ENCODE data around the gene ACKR4. TPM values are rescaled to one million over a fixed set of nuclear protein-coding genes. Genes with fewer than 3 reads are reported as not detected.
"Not testable (repeated sequence)": the region's sequence is repeated elsewhere in the genome, so short reads cannot be mapped to it uniquely, and the experiment has no call there.

The ACKR4 gene
- 1 to 10 TPM; 5.8 to 7.6 TPM for total RNA-seq
- long read RNA-seq, donor 1, partial matches to known transcripts, result 0 of 3 reads
- long read RNA-seq, donor 1, other reads (novel, unspliced or antisense), result 2 of 3 reads
- long read RNA-seq, donor 2, transcript ACKR4-201 (2 exons, 1,914 nt), result major isoform, 15 of 17 reads
- long read RNA-seq, donor 2, partial matches to known transcripts, result 2 of 17 reads
- long read RNA-seq, donor 2, other reads (novel, unspliced or antisense), result 0 of 17 reads

DNA sequence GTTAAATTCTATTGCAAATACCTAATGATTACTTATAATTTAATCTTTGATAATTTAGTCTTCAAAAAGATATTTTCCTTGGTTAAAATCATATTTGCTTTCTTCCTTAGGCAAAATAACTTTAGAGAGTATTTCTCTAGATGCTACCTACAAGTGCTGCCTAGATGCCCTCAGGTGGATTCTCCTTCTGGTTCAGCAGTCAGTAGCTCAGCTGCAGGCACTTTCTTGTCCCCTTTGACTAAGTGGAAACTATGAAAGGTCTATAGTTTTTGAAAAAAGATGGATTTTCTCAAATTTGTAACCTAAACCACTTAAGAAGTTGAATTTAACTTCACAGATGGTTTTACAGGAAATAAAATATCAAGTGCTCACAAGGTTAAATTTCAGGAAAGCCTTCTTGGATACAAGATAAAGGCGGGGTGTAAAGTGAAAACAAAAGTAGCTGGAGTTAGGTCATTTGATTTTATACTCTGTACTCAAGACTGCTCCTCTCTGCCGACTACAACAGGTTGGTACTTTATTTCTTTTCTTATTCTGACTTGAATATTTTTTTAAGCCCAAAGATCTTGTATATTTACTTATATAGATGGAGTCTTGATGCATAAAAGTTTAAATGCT is at the start of gene ACKR4:
TSS of gene ACKR4 (plus strand) at position 455 of the 618 bp plus-strand sequence. CDS start 3,128 bp downstream, outside the sequence.
- intact Hi-C loops (cut with DNase I), result no loop called here
- no peak for DNase-seq (ENCODE audit: low spot score)

DNA sequence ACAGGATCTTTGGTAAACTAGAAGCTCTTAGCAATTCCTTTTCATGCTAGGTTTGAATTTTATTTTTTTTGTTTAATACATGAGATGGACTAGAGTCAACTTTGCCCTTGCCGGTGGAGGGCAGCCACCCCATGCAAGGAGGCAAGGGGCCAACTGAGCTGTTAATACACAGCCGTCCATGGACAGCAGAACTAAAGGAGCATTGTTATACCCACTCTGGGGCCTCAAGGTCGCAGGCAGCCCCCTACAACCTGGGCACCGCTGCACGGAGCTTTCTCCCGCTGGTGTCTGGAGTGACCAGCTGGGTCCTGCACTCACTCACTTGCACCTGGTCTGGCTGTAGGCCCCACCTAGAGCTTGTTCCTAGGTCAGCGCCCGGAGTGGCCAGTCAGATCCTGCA is 47.9 kb upstream of the ACKR4 start:
- no peak for DNase-seq (ENCODE audit: low spot score)
- intact Hi-C loops (cut with DNase I), result no loop called here

DNA sequence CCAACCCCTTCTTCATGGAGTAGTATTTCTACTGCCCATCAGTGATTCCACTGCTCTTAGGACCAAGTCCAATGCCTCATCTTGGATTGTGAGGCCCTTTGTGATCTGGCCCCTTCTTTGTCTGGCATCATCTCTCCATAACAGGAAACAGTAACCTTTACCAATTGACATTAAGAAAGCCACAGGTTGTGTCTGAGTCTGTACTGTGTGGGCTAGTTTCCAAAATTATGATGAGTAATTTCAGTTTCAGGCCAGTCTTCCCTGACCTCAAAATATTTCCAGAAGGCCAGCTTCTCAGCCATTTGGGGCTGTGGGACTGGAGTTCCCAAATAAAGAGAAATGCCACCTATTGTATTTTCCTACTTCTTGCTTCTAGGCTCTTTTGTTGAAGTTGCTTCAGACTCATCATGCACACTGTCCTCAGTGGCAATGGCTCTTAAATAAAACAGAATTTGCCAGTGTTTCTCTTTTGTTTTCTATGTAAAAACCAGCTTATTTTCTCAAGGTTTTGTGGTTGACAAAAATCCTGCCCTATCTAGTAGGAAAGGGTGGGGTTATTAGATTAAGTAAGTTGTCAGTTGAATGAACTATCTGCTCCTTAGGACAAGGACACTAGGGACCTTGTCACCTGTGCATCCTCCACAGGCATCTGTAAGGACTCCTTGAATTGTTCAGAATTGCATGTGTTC is 47.0 kb upstream of the ACKR4 start:
- intact Hi-C loops (cut with DNase I), result no loop called here
- DNase-seq (ENCODE audit: low spot score), result no peak

DNA sequence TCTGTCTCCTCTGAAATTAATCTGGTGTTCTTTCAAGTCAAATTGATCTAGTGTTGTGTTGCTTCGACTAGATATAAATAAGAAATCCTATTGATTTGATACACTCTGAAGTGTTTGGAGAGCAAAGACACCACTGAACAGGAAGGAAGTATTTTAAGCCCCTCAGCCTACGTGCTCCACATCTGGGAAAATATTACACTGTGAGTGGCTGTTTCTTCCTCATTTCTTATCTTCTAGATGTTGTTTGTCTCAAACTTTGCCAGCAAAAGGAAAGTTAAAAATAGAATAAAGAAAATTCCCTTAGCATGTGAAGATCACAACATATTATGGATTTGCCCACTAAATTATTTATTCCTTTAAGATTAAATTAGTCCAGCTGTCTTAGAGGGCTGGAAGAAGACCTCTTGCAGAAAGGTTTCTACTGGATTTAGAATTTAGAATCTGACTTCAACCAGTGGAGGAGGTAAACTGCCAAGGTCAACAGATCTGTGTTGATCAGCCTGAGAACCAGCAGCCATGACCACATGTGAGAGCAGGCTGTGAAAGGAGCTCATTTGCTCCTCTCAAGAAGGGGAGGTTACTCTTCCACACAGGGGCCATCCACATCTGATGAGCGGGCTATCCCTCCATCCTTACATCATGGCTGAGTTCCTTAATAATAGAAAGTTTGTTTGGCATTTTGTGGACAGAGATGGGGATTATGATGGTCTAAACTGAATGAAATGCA is 46.3 kb upstream of the ACKR4 start:
- intact Hi-C loops (cut with DNase I), result no loop called here
- DNase-seq (ENCODE audit: low spot score), result no peak

DNA sequence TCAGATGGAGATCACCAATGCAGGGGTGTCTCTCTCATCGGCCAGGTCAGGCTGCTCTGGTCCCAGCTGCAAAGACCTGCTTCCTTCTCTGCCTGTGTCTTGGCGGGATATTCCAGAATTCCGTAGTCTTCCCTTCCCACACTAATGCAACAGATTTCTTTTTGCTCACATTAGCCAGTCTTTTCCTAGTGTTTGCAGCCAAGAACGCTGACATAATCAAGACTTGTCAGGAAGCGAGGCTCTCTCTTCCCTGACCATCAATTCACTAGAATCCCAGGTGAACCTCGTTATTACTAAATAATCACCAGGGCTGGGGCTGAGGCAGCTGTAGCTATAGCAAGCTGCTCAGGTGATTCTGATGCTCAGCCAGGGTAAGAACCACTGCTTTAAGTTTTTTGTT is 43.2 kb upstream of the ACKR4 start:
- intact Hi-C loops (cut with DNase I), result no loop called here
- DNase-seq (ENCODE audit: low spot score), result no peak

DNA sequence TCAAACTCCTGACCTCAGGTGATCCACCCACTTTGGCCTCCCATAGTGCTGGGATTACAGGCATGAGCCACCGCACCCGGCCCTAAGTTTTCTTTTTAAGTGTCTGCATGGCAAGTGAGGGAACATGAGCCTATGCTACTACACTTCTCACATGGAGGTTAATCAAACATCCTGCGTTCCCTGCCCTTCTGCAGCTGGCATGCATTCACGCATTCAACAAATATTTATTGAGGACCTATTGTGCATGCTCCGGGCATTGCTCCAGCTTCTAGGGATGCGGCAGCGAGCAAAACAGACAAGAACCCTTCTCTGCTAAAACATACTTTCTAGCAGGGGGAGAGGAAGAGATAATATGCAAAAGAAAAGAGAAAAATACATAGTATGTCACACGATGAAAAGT is 42.6 kb upstream of the ACKR4 start:
- intact Hi-C loops (cut with DNase I), result no loop called here
- no peak for DNase-seq (ENCODE audit: low spot score)

DNA sequence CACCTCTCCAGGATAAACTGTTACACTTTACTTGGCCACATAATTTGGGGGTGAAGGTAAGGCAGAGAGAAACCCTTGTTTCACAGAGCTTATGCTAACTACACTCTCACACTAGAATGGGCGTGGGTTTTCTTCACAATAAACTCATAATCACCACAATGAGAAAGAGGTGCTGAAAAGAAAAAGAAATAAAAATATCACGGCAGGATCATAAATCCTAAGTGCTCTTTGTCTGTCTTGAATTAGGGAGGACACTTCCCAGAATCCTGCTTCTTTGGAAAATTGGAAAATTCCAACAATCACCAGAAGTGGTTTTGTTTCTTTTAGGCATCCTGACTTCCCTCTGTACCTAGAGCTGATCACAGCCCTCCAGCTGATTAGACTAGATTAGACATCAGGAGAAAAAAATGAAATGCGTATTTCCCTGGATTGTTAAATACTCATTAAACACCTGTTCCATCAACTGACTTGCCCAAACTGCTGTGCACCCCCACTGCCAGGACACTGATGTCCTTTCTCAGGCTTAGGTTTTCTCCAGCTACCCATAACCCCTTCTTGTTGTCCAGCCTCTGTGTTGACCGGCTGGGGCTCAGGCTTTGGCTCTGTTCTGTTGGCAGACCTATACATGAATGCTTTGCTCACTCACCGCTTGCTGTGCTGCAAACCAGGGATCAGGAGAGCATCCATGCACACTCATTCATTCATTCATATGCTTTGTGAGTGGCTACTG is 41.6 kb upstream of the ACKR4 start:
- DNase-seq (ENCODE audit: low spot score), result no peak
- intact Hi-C loops (cut with DNase I), result no loop called here

DNA sequence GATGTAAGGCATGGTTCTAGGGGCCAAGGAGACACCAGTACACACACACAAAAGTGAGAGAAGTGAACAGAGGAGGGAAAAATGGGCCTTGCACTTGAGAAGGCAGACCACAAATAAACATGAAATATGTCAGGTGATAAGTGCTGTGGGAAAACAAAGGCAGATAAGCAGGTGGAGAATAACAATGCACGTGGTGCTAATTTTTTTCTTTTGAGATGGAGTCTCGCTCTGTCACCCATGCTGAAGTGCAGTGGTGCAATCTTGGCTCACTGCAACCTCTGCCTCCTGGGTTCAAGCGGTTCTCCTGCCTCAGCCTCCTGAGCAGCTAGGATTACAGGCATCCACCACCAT is 41.1 kb upstream of the ACKR4 start:
- DNase-seq (ENCODE audit: low spot score); intact Hi-C loops (cut with DNase I): not testable (repeated sequence)

DNA sequence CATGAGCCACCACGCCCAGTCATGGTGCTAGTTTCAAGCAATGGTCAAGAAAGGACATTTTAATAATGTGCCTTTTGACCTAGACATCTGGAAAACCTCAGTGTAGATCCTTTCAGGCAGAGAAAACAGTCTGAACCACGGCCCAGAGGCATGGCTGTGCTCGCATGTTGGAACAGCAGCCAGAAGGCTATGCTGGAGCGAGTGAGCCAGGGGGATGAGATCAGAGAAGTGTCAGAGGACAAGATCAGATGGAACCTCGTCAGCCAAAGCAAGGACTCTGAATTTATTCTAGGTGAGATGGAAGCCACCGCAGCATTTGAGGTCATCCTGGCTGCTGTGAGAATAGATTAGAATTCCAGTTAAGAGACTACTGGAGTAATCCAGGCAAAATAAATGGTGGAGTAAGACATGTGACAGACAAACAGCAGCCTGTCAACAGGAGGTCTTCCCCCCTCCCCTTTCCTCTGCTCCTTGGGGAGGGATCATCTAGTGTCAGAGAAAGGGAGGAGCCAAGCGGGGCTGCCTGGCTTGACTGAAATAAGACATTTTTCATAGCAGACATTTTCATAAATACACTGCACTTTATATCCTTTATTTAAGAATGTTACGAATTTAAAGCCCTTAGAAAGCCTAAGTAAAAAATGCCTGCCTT is 40.4 kb upstream of the ACKR4 start:
- peak; percentile 88 for DNase-seq (ENCODE audit: low spot score)
- intact Hi-C loops (cut with DNase I), result no loop called here

DNA sequence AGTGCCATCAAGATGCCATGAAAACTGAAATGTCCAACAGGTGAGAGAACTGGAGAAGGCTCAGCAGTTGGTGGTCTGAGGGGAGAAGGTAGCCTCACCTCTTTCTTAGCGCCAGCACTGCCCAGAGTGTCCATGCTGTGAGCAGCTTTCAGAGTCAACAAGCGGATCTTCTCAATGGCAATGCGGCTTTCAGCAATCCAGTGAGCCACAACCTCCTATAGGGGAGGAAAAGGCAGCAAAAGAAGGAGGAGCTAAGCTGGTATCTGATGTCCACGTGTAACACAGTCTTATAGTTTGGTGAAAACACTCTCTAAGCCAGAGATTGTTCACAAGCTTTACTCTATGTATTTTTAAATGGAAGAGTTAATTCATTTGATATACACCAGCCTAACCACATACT is 36.1 kb upstream of the ACKR4 start:
- DNase-seq (ENCODE audit: low spot score), result no peak
- intact Hi-C loops (cut with DNase I), result no loop called here

DNA sequence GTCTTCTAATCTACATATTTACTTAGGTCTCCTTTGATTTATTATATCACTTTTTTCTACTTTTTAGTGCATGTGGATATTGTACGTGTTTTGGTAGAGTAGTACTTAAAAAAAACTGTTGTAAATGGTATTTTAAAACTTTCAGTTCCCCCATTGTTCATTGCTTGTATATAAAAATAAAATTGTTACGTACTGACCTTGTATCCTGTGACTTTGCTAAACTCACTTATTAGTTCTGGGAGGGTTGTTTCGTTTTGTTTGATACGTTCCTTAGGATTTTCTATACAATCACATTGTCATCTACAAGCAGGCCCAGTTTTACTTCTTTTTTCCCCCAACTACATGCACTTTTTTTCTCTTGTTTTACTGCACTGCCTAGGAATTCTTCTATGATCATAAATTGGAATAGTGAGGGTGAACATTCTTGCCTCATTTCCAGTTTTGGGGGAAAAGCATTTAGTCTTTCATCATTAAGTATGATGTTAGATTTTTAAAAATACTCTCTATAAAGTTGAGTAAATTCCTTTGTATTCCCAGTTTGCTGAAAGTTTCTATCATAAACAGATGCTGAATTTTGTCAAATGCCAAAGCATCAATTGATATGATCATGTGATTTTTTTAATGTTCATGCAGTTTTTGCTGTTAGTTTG is 33.5 kb upstream of the ACKR4 start:
- intact Hi-C loops (cut with DNase I), result no loop called here
- DNase-seq (ENCODE audit: low spot score), result no peak

DNA sequence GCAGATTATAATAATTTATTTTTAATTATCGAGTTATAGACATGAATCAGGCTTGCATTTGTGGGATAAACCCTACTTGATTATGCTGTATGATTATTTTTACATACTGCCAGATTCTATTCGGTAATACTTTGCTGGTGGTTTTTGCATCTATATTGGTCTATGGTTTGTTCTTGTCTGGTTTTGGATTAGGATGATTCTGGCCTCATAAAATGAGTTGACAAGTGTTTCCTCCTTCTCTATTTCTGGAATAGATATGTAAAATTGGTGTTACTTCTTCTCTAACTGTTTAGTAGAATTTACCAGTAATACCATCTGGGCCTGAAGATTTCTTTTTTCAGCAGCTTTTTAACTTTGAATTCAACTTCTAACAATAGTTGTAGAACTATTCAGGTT is 33.0 kb upstream of the ACKR4 start:
- DNase-seq (ENCODE audit: low spot score), result no peak
- intact Hi-C loops (cut with DNase I), result no loop called here

DNA sequence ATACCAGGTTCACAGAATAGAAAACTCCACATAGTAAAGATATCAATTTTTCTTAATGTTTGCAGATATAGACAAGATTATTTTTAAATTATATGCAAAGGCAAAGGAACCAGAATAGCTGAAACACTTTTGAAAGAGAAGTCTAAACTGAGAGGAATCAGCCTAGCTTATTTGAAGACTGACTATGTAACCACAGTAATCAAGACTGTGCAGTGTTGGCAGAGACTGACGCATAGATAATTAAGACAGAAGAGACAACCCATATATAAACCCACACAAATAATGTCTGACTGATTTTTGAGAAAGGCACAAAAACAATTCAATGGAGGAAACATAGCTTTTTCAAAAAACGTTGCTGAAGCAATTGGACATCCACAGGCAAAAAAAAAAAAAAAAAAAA is 28.6 kb upstream of the ACKR4 start:
- no peak for DNase-seq (ENCODE audit: low spot score)
- intact Hi-C loops (cut with DNase I), result no loop called here

DNA sequence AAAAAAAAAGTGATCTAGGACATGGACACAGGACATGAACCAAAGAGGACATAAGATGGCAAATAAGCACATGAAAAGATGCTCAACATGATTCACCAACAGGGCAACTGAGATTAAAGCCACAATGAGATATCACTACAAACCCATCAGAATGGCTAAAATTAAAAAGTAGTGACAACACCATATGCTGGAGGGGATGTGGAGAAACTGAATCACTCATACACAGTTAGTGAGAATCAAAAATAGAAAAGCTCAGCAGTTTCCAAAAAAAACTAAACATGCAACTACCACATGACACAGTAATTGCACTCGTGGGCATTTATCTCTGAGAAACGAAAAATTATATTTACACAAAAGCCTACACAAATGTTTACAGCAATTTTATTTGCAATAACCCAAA is 27.9 kb upstream of the ACKR4 start:
- DNase-seq (ENCODE audit: low spot score), result no peak
- intact Hi-C loops (cut with DNase I), result no loop called here

DNA sequence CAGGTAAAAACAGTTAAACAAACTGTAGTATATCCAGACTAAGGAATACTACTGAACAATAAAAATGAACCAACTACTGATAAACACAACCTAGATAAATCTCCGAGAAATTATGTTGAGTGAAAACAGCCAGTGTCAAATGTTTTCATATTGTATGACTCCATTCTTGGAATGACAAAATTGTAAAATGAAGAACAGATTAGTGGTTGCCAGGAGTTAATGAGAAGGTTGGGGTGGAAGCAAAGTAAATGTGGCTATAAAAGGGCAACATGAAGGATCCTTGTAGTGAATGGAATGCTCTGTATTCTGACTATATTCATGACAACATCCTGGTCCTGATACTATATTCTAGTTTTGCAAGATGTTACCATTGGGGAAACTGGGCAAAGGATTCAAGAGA is 27.5 kb upstream of the ACKR4 start:
- no peak for DNase-seq (ENCODE audit: low spot score)
- intact Hi-C loops (cut with DNase I), result no loop called here

DNA sequence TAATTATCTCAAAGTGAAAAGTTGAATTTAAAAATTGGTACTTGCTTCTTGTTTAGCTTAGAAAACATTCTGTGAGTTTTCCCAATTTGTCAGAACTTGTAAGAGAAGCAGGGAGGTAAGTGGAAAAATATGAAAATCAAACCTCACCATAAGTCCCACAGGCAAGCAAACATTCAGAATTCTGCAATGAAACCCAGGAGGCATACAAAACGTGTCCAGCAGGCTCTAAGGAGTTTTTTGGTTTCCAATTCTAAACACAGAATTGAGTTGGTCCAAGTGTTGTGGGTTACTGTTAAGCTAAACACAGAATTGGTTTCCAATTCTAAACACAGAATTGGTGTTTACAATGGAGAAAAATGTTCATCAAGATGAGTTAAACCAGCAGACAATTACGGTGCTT is 27.1 kb upstream of the ACKR4 start:
- intact Hi-C loops (cut with DNase I), result no loop called here

DNA sequence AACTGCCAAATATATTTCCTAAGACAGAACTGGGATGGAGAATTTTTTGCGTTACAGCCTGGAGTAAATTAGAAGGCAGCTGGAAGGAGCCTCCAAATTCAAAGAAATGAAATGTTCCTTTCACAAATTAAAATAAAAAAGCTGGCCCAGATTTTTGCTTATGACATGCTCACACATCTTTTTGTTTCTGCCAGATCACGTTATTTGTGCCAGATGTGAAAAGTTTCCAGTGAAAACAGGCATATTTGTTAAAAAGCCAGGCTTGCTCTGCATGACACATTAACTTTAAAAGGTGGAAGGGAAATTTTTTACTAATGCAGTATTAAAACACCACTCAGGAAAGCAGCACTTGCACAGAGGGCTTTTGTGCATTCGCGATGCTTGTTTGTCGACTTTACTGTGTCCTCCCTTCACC is 23.3 kb upstream of the ACKR4 start:
- intact Hi-C loops (cut with DNase I), result no loop called here
- no peak for DNase-seq (ENCODE audit: low spot score)

More for the DNA sequence above, 27.1 kb upstream of the ACKR4 start:
- no peak for DNase-seq (ENCODE audit: low spot score)

DNA sequence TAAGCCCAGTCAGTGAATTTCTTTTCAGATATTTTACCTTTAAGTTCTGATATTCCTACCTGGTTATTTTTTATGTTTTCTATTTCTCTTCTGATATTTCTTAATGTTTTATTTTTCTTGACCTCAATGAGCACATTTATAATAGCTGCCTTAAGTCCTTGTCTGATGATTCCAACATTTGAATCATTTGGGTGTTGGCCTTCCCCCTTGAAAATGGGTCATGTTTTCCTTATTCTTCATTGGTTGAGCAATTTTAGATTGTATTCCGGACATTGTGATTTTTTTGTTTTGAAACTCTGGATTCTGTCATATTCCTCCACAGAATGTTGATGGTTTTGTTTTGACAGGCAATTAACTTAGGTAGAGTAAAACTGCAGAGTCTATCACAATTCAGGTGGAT is 9.7 kb upstream of the ACKR4 start:
- no peak for DNase-seq (ENCODE audit: low spot score)
- intact Hi-C loops (cut with DNase I), result no loop called here

DNA sequence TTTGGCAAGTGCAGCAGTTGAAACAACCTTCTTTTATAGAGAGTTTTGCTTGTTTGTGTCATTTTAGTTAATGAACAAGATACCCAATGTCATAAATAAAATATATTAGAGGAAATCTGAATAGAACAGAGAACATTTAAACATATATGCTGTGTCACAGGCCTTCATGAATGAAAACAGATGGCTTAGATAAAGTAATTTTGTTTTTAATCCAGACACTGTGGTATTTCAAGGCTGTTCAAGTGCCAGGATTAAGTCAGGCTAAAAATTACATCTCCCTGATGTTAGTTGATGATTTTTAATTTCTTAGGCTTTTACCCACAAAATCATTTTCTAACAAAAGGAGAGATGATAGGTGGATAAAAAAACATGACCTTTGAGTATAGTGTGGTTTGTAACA is 4.9 kb upstream of the ACKR4 start:
- intact Hi-C loops (cut with DNase I), result no loop called here
- no peak for DNase-seq (ENCODE audit: low spot score)

Measured in posterior vena cava (tissue), 2 donors.